Stimulated activated CD8-positive, alpha-beta memory T cell treated with anti-CD3 and anti-CD28 coated beads, Interleukin-15, amount 100 ng/mL, for 24 hours (primary cell): ENCODE measurements around the gene PPIP5K1.
"Not testable (repeated sequence)": the region's sequence is repeated elsewhere in the genome, so short reads cannot be mapped to it uniquely, and the experiment has no call there.

ENCODE experiments used
- DNase-seq: peaks from one replicate; pipeline ENCODE4 v3.0.0-alpha.2; 2020; ENCODE audit warnings: low read depth

PPIP5K1 gene

DNA sequence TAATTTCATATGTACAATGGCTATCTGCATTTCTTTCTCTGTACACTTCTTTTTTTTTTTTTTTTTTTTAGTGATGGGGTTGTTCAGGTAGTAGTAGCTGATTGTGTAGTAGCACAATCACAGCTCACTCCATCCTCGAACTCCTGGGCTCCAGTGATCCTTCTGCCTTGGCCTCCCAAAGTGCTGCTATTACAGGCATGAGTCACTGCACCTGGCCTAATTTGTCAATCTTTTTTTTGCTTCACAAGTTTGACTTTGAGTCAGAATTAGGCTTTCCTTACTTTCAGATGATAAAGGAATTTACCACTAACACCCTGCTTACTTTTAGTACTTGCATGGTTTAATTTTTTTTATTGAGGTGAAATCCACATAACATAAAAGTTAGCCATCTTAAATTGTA lies 44.6 kb downstream of the PPIP5K1 start:
- DNase-seq = no peak

DNA sequence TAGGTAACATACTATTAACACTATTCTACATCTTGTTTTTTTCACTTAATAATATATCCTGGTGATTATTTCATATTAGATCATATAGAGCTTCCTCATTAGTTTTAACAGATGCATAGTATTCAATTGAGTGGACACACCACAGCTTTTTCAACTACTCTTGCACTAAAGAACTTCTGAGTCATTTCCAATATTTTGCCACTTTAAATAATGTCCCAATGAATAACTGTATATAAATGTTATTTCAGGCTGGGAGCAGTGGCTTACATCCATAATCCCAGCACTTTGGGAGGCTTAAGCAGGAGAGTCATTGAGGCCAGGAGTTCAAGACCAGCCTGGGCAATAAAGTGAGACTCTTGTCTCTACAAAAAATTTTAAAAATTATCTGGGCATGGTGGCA lies 45.7 kb downstream of the PPIP5K1 start:
- no peak for DNase-seq

DNA sequence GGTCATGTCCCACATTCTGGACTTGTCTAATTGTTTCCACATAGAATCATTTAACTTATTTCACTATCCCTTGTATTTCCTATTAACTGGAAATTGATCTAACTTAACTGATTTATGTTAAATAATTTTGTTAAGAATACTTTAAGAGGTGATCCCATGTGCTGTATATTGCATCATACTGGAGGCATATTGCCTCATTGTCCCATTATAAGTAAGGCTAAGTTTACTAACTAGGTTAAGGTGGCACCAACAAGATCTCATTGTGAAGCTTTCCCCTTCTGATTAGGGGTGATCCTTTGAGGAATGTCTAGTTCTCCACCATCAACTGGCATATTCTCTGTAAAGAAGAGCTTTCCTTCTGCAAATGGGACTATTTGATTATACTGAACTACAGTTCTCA lies 48.2 kb downstream of the PPIP5K1 start:
- no peak for DNase-seq

DNA sequence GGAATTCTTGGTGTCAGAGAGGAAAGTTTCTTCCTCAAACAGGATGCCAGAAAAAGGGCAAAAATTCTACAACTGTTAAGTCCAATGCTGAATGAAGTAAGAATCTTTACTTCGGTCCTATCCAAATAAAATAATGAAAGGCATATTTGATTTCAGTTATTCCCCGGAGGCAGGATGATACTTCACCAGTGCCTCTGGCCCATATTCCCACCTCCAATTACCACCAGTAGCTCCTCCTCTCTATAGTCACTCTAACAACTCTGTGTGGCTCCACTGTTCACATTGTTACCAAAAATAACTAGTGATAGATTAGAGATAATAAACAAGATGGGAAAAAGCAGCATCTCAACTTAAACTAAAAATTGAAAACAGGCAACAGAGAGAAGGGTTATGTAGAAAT lies 51.9 kb downstream of the PPIP5K1 start:
- no peak for DNase-seq

DNA sequence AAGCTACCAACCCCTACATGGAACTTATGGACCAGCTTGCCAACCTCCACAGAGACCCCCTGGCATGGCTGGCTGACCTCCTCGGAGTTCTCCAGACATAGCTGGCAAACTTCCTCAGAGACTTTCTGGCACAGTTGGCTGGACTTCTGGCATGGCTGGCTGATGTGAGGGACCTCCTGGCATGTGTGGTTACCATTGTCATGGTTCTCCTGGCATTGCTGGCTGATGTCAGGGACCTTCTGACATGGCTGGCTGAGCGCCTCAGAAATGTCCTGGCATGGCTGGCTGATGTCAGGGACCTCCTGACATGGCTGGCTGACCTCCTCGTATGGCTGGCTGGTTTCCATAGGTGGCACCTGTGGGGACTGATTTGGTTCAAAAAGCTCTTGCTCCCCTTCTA lies 55.1 kb downstream of the PPIP5K1 start:
- no peak for DNase-seq

DNA sequence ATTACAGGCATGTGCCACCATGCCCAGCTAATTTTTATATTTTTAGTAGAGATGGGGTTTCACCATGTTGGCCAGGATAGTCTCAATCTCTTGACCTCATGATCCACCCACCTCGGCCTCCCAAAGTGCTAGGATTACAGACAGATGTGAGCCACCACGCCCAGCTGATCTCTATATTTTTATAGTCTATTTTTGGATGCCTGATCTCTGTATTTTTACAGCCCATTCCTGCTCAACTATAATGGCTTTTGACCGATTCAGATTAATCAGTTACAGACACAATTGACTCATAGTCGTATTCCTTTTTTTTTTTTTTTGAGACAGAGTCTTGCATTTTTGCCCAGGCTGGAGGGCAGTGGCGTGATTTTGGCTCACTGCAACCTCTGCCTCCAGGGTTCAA lies 57.2 kb downstream of the PPIP5K1 start:
- not testable (repeated sequence) for DNase-seq

DNA sequence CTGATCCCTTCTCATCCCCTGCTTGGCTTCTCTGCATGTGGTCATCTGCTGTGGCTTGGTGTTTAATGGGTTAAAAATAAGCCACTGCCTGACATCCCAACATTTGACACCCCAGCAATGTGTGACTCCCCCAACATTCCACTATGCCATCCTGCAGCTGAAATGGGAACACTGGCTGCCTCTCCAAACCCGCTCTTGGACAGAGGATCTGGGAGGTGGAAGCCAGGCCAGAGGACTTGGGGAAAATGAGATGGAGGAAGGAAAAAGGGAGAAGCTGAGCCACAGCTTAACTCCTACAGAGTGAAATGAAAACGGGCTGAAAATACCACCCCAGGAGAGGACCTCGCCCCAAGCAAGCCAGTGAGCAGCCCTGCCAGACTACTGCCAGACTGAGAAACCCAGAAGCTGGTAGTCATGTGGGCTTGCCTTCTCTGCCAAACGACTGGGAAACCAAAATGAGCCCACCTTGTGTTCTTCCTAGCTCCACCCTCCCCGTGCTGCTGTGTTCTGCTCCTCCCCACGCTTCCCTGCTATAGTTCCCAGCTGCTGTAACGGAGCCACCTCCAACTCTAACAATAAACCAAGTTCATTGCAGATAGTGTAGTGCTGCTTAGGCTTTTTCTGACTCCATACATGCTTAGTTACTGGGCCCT lies 58.9 kb downstream of the PPIP5K1 start:
- DNase-seq = no peak

DNA sequence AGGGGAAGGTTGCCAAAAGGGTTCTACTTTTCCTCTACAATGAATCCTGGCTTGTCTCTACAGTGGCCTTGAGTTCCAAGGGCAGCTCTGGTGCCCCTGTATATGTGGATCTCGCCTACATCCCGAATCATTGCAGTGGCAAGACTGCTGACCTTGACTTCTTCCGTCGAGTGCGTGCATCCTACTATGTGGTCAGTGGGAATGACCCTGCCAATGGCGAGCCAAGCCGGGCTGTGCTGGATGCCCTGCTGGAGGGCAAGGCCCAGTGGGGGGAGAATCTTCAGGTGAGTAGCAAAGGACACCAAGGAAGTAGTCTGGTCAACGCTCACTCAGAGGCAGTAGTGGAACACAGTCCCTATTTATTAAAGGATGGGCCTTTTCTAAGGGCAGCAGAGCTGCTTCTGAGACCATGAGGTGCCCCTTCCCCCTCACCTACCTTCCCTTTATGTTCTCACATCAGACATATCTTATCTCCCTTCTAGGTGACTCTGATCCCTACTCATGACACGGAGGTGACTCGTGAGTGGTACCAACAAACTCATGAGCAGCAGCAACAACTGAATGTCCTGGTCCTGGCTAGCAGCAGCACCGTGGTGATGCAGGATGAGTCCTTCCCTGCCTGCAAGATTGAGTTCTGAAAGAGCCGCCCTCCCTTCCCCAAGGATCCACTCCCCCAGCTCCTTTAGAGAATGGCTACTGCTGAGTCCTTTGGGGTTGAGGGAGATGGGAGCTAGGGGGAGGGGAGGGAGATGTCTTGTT lies 60.2 kb downstream of the PPIP5K1 start:
- DNase-seq = no peak

DNA sequence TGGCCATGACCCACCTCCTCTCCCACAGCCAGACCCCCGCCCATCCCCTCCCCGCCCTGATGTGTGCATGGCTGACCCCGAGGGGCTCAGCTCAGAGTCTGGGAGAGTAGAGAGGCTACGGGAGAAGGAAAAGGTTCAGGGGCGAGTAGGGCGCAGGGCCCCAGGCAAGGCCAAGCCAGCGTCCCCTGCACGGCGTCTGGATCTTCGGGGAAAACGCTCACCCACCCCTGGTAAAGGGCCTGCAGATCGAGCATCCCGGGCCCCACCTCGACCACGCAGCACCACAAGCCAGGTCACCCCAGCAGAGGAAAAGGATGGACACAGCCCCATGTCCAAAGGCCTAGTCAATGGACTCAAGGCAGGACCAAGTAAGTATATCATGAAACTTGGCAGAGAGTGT lies 60.9 kb downstream of the PPIP5K1 start:
- no peak for DNase-seq

DNA sequence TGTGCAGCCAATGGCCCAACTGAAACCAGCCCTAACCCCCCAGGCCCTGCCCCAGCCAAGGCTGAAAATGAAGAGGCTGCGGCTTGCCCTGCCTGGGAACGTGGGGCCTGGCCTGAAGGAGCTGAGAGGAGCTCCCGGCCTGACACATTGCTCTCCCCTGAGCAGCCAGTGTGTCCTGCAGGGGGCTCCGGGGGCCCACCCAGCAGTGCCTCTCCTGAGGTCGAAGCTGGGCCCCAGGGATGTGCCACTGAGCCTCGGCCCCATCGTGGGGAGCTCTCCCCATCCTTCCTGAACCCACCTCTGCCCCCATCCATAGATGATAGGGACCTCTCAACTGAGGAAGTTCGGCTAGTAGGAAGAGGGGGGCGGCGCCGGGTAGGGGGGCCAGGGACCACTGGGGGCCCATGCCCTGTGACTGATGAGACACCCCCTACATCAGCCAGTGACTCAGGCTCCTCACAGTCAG lies 61.4 kb downstream of the PPIP5K1 start:
- no peak for DNase-seq

DNA sequence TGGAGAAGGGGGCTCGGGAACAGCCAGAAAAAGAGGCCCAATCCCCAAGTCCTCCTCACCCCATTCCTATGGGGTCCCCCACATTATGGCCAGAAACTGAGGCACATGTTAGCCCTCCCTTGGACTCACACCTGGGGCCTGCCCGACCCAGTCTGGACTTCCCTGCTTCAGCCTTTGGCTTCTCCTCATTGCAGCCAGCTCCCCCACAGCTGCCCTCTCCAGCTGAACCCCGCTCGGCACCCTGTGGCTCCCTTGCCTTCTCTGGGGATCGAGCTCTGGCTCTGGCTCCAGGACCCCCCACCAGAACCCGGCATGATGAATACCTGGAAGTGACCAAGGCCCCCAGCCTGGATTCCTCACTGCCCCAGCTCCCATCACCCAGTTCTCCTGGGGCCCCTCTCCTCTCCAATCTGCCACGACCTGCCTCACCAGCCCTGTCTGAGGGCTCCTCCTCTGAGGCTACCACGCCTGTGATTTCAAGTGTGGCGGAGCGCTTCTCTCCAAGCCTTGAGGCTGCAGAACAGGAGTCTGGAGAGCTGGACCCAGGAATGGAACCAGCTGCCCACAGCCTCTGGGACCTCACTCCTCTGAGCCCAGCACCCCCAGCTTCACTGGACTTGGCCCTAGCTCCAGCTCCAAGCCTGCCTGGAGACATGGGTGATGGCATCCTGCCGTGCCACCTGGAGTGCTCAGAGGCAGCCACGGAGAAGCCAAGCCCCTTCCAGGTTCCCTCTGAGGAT lies 62.0 kb downstream of the PPIP5K1 start:
- DNase-seq = no peak

DNA sequence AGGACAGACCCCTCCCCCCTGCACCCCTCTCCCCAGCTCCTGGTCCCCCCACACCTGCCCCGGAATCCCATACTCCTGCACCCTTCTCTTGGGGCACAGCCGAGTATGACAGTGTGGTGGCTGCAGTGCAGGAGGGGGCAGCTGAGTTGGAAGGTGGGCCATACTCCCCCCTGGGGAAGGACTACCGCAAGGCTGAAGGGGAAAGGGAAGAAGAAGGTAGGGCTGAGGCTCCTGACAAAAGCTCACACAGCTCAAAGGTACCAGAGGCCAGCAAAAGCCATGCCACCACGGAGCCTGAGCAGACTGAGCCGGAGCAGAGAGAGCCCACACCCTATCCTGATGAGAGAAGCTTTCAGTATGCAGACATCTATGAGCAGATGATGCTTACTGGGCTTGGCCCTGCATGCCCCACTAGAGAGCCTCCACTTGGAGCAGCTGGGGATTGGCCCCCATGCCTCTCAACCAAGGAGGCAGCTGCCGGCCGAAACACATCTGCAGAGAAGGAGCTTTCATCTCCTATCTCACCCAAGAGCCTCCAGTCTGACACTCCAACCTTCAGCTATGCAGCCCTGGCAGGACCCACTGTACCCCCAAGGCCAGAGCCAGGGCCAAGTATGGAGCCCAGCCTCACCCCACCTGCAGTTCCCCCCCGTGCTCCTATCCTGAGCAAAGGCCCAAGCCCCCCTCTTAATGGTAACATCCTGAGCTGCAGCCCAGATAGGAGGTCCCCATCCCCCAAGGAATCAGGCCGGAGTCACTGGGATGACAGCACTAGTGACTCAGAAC lies 62.8 kb downstream of the PPIP5K1 start:
- DNase-seq = no peak

DNA sequence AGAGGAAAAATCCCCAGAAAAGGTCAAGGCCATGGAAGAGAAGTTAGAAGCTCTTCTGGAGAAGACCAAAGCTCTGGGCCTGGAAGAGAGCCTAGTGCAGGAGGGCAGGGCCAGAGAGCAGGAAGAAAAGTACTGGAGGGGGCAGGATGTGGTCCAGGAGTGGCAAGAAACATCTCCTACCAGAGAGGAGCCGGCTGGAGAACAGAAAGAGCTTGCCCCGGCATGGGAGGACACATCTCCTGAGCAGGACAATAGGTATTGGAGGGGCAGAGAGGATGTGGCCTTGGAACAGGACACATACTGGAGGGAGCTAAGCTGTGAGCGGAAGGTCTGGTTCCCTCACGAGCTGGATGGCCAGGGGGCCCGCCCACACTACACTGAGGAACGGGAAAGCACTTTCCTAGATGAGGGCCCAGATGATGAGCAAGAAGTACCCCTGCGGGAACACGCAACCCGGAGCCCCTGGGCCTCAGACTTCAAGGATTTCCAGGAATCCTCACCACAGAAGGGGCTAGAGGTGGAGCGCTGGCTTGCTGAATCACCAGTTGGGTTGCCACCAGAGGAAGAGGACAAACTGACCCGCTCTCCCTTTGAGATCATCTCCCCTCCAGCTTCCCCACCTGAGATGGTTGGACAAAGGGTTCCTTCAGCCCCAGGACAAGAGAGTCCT lies 63.6 kb downstream of the PPIP5K1 start:
- no peak for DNase-seq

DNA sequence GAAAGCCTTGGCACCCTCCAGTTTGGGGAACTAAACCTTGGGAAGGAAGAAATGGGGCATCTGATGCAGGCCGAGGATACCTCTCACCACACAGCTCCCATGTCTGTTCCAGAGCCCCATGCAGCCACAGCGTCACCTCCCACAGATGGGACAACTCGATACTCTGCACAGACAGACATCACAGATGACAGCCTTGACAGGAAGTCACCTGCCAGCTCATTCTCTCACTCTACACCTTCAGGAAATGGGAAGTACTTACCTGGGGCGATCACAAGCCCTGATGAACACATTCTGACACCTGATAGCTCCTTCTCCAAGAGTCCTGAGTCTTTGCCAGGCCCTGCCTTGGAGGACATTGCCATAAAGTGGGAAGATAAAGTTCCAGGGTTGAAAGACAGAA lies 64.9 kb downstream of the PPIP5K1 start:
- no peak for DNase-seq

DNA sequence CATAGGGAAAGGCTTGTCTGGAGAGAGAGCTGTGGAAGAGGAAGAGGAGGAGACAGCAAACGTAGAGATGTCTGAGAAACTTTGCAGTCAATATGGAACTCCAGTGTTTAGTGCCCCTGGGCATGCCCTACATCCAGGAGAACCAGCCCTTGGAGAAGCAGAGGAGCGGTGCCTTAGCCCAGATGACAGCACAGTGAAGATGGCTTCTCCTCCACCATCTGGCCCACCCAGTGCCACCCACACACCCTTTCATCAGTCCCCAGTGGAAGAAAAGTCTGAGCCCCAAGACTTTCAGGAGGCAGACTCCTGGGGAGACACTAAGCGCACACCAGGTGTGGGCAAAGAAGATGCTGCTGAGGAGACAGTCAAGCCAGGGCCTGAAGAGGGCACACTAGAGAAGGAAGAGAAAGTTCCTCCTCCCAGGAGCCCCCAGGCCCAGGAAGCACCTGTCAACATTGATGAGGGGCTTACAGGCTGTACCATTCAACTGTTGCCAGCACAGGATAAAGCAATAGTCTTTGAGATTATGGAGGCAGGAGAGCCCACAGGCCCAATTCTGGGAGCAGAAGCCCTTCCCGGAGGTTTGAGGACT lies 65.7 kb downstream of the PPIP5K1 start:
- no peak for DNase-seq

DNA sequence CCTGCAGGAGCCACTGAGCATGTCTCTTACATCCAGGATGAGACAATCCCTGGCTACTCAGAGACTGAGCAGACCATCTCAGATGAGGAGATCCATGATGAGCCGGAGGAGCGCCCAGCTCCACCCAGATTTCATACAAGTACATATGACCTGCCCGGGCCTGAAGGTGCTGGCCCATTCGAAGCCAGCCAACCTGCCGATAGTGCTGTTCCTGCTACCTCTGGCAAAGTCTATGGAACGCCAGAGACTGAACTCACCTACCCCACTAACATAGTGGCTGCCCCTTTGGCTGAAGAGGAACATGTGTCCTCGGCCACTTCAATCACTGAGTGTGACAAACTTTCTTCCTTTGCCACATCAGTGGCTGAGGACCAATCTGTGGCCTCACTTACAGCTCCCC lies 66.4 kb downstream of the PPIP5K1 start:
- no peak for DNase-seq

DNA sequence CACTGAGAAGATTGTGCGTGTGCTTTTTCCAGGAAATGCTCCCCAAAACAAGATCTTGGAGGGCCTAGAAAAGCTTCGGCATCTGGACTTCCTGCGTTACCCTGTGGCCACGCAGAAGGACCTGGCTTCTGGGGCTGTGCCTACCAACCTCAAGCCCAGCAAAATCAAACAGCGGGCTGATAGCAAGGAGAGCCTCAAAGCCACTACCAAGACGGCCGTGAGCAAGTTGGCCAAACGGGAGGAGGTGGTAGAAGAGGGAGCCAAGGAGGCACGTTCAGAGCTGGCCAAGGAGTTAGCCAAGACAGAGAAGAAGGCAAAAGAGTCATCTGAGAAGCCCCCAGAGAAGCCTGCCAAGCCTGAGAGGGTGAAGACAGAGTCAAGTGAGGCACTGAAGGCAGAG lies 67.8 kb downstream of the PPIP5K1 start:
- DNase-seq = no peak

DNA sequence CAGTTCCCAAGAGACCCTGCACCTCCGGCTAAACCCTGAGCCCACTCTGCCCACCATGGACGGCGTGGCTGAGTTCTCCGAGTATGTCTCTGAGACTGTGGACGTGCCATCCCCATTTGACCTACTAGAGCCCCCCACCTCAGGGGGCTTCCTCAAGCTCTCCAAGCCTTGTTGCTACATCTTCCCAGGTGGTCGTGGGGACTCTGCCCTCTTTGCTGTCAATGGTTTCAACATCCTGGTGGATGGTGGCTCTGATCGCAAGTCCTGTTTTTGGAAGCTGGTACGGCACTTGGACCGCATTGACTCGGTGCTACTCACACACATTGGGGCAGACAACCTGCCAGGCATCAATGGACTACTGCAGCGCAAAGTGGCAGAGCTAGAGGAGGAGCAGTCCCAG lies 68.6 kb downstream of the PPIP5K1 start:
- DNase-seq = no peak

DNA sequence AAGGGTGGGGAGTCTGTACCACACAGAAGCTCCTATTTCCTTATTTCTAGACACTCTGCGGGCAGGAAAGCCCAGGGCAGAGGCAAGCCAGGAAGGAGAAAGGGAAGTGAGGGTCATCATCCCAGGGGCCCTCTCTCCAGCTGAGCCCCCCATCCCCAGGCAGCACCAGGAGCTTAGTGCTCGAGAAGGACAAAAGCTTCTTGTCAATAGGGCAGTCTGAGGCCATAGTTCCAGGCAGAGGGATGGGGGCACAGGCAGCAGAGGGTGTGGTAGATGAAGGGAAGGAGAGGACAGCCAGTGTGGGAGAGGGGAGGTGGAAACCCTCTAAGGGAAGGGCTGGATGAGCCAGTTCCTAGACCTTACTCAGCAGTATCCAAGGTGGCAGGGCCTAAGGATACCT lies 69.9 kb downstream of the PPIP5K1 start:
- DNase-seq = no peak

DNA sequence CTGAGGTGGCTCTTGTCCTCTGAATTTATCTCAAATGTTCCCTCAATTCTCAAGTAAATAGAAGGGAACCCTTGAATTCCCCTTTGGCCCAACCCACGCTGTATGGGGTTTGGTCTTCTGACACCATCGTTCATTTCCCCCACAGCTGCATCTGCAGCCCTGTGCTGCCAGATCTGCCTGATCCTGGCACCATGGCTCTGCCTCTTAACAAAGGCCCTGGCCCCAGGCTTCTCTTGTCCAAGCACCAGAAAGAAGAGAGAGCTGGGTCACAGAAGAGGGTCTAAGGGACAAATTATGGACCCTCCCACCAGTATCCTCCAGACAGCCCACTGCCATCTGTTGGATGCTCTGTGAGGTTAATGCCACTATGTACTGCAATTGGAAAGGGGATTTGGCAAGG lies 70.8 kb downstream of the PPIP5K1 start:
- DNase-seq = no peak

DNA sequence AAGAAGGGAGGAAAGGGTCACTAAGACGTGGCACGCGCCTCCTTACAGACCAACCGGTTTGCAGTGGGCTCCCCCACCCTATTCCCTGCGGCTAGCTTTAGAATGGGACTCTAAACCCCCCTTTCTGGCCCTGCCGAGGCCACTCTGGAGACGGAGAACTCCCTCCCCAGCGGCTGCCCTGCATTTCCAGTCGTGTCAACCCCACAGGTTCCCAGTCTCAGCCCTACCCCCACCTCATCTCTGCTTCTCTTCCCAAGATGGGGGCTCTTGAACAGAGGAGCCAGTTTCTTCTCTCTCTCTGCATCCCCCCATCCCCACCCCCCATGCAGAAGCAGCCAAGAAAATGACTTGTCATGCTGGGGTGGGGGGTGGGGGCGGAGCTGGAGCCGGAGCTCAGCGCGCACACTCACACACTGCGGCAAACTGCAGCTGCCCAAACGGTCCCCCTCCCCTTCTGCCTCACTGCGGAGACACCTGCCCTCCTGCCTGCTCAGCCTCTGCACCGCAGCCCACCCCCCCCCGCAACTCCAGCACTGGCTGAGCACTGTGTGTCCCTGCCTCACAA lies 71.7 kb downstream of the PPIP5K1 start:
- no peak for DNase-seq
